ENCODE results near the gene SMARCC2. TPM values are rescaled to one million over a fixed set of nuclear protein-coding genes. Genes with fewer than 3 reads are reported as not detected.
A peak's percentile ranks its signal among the peaks of the same experiment; 100 is the strongest.

Gene SMARCC2
- total and polyA plus RNA-seq, 2 of the 13 experiments (the other 11 are each of a cell fraction or from before 2014, with no cell fraction given): 21.3 to 24.1 TPM

GRCh38 chr12:56221757-56222530, 32.7 kb upstream of the SMARCC2 start, which contains the start of gene RNF41 (continued):
- TF ChIP-seq ETS1 (CRISPR knock-in tag; IDR thresholded peaks at IDR 0.05) (0 out of 2 replicates have a peak, but pooled peaks have one; percentile 79), CC2D1A (CRISPR knock-in tag; IDR thresholded peaks at IDR 0.05) (no peak), HBP1 (CRISPR knock-in tag; IDR thresholded peaks at IDR 0.05; ENCODE audit: low read depth) (no peak), SOX13 (IDR thresholded peaks at IDR 0.05) (no peak), SOX13 (CRISPR knock-in tag; conservative IDR thresholded peaks at IDR 0.05 in 1 of 2, IDR thresholded peaks at IDR 0.05 in 1 of 2) (peak in 1 of 2 experiments; percentile 43; a peak in 1 of 4 replicates), ATRX (CRISPR knock-in tag; IDR thresholded peaks at IDR 0.05; ENCODE audit: borderline replicate concordance) (no peak), E2F1 (CRISPR knock-in tag; IDR thresholded peaks at IDR 0.05) (peak; percentile 44; the same call in 1 of the 2 replicates), REXO4 (CRISPR knock-in tag; IDR thresholded peaks at IDR 0.05; ENCODE audit: borderline replicate concordance) (no peak), ZNF816 (CRISPR knock-in tag; IDR thresholded peaks at IDR 0.05; ENCODE audit: borderline replicate concordance) (no peak; the same call in 1 of the 2 replicates), ZFX (CRISPR knock-in tag; IDR thresholded peaks at IDR 0.05; ENCODE audit: low read depth) (peak; percentile 99), HINFP (CRISPR knock-in tag; IDR thresholded peaks at IDR 0.05; ENCODE audit: low read depth) (peak; percentile 90), NFE2L2 (IDR thresholded peaks at IDR 0.05; ENCODE audit: low read length) (no peak), RNF2 (conservative IDR thresholded peaks at IDR 0.05; ENCODE audit: low read depth) (no peak), ERF (CRISPR knock-in tag; IDR thresholded peaks at IDR 0.05) (peak; percentile 76), MEF2D (CRISPR knock-in tag; IDR thresholded peaks at IDR 0.05) (peak; percentile 69; the same call in 1 of the 2 replicates), ZZZ3 (CRISPR knock-in tag; IDR thresholded peaks at IDR 0.05; ENCODE audit: borderline replicate concordance) (peak; percentile 74; the same call in 1 of the 2 replicates), SIX1 (CRISPR knock-in tag; IDR thresholded peaks at IDR 0.05; ENCODE audit: borderline replicate concordance) (0 out of 2 replicates have a peak, but pooled peaks have one; percentile 43), IRF2 (CRISPR knock-in tag; IDR thresholded peaks at IDR 0.05) (0 out of 2 replicates have a peak, but pooled peaks have one; percentile 27), ZNF124 (CRISPR knock-in tag; IDR thresholded peaks at IDR 0.05) (peak; percentile 84), THRA (CRISPR knock-in tag; IDR thresholded peaks at IDR 0.05; ENCODE audit: borderline replicate concordance) (no peak), ZMYM4 (CRISPR knock-in tag; IDR thresholded peaks at IDR 0.05) (peak; percentile 64), FOXJ3 (CRISPR knock-in tag; IDR thresholded peaks at IDR 0.05; ENCODE audit: borderline replicate concordance) (0 out of 2 replicates have a peak, but pooled peaks have one; percentile 58), ZKSCAN8 (CRISPR knock-in tag; IDR thresholded peaks at IDR 0.05; ENCODE audit: borderline replicate concordance) (no peak; the same call in 1 of the 2 replicates)
